SK-MEL-5 (cell line): ENCODE measurements around the gene PNMA5. TPM values are rescaled to one million over a fixed set of nuclear protein-coding genes. Genes with fewer than 3 reads are reported as not detected.
"Not testable (repeated sequence)": the region's sequence is repeated elsewhere in the genome, so short reads cannot be mapped to it uniquely, and the experiment has no call there.

Experiments used
- DNase-seq: peaks from one replicate; pipeline ENCODE4 v3.0.0-alpha.2; 2016; ENCODE audit warnings: low read depth, low spot score
- in situ Hi-C: cut with HindIII; loops from 2 replicates; pipeline ENCODE4 v1.10.0; 2016; ENCODE audit warnings: low sequenced_read_pairs, high pct_unique_total_duplicates, low pct_unique_long_range_greater_than_20kb
- total RNA-seq: library from RNA; depleted of rRNA; stranded (reverse); fragments of >200 nt; shearing (Covaris generic); gene quantifications from 2 replicates; pipeline ENCODE4 v1.2.3, GENCODE V29; 2014; rRNA removed

Gene PNMA5
- total RNA-seq, 1 experiment from 2014 or later = not detected

GRCh38 chrX:152985383-152985782 lies 8.5 kb downstream of the PNMA5 start:
- DNase-seq, in situ Hi-C loops: not testable (repeated sequence)

GRCh38 chrX:152968193-152968592 lies 25.7 kb downstream of the PNMA5 start:
- DNase-seq = no peak
- in situ Hi-C loops = no loop called here

- in situ Hi-C loops = no loop called here
- no peak for DNase-seq
Measured at GRCh38 chrX:152960115-152960514, 33.8 kb downstream of the PNMA5 start.

GRCh38 chrX:152959626-152960025 lies 34.3 kb downstream of the PNMA5 start:
- in situ Hi-C loops = no loop called here
- no peak for DNase-seq

- peak; percentile 87 for DNase-seq
- in situ Hi-C loops = no loop called here
Measured at GRCh38 chrX:152958524-152959465, 35.1 kb downstream of the PNMA5 start.

- in situ Hi-C loops = no loop called here
- peak; percentile 3 for DNase-seq
Measured at GRCh38 chrX:152958047-152958446, 35.9 kb downstream of the PNMA5 start.

GRCh38 chrX:152950786-152951185 lies 43.1 kb downstream of the PNMA5 start:
- in situ Hi-C loops = no loop called here
- no peak for DNase-seq

- in situ Hi-C loops = no loop called here
- no peak for DNase-seq
Measured at GRCh38 chrX:152949114-152949513, 44.8 kb downstream of the PNMA5 start.

GRCh38 chrX:152946681-152947080 lies 47.2 kb downstream of the PNMA5 start:
- no peak for DNase-seq
- in situ Hi-C loops = no loop called here

GRCh38 chrX:152945021-152945979 lies 48.6 kb downstream of the PNMA5 start:
- DNase-seq = no peak
- in situ Hi-C loops = no loop called here

GRCh38 chrX:152943826-152944225 lies 50.1 kb downstream of the PNMA5 start:
- in situ Hi-C loops = no loop called here
- DNase-seq = no peak

GRCh38 chrX:152942077-152942442 lies 51.9 kb downstream of the PNMA5 start:
- DNase-seq = no peak
- in situ Hi-C loops = no loop called here

GRCh38 chrX:152941328-152942076 lies 52.4 kb downstream of the PNMA5 start:
- DNase-seq = peak; percentile 91
- in situ Hi-C loops = no loop called here

Other genes starting within 250 kb of the PNMA5 start
- gene MAGEA2, start 240.3 kb downstream of the PNMA5 start, total RNA-seq = 67.5 and 73.1 TPM in 2 replicates
- gene CSAG3, start 234.9 kb downstream of the PNMA5 start, total RNA-seq = 7.6 and 8.9 TPM in 2 replicates
- gene MAGEA6, start 224.4 kb downstream of the PNMA5 start, total RNA-seq = 187 and 193 TPM in 2 replicates
- 26.8 and 30.8 TPM in 2 replicates for gene CETN2, start 163.4 kb downstream of the PNMA5 start, total RNA-seq
- 15.1 and 17.9 TPM in 2 replicates for gene NSDHL, start 163.1 kb downstream of the PNMA5 start, total RNA-seq
- gene ZNF185, start 96.0 kb downstream of the PNMA5 start, total RNA-seq = 0.56 and 0.92 TPM in 2 replicates
- 0.98 and 1.3 TPM in 2 replicates for gene PNMA3, start 62.4 kb upstream of the PNMA5 start, total RNA-seq
- 7.5 and 9.4 TPM in 2 replicates for gene PNMA6A, start 78.3 kb upstream of the PNMA5 start, total RNA-seq
- gene MAGEA1, start 185.2 kb upstream of the PNMA5 start, total RNA-seq = 2.2 and 2.5 TPM in 2 replicates